ENCODE data around the gene FBXL2.

The FBXL2 gene

DNA sequence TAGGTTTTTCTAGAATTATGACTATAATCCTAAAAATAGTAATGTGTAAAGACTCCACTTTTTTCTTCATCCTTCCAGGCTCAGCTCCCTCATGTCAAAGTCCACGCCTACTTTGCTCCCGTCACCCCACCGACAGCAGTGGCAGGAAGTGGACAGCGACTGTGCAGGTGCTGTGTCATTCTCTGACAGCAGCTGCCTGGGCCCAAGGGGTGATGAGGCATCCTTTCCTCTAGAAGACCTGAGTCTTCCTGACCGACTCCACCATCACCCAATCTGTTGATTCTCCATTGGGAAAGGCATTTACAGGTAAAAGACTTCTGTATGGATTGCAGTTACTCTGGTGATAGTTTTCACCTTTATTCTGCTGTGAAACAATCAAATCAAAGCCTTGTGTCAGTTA, 108.2 kb downstream of the FBXL2 start:
- ATAC-seq, result no peak
- no peak for TF ChIP-seq PPARA (CRISPR knock-in tag; IDR thresholded peaks at IDR 0.05; ENCODE audit: borderline replicate concordance)
- no peak for TF ChIP-seq ESRRG (CRISPR knock-in tag; IDR thresholded peaks at IDR 0.05)
- no peak for TF ChIP-seq ZFP3 (CRISPR knock-in tag; IDR thresholded peaks at IDR 0.05)
- TF ChIP-seq, protein P1, sequence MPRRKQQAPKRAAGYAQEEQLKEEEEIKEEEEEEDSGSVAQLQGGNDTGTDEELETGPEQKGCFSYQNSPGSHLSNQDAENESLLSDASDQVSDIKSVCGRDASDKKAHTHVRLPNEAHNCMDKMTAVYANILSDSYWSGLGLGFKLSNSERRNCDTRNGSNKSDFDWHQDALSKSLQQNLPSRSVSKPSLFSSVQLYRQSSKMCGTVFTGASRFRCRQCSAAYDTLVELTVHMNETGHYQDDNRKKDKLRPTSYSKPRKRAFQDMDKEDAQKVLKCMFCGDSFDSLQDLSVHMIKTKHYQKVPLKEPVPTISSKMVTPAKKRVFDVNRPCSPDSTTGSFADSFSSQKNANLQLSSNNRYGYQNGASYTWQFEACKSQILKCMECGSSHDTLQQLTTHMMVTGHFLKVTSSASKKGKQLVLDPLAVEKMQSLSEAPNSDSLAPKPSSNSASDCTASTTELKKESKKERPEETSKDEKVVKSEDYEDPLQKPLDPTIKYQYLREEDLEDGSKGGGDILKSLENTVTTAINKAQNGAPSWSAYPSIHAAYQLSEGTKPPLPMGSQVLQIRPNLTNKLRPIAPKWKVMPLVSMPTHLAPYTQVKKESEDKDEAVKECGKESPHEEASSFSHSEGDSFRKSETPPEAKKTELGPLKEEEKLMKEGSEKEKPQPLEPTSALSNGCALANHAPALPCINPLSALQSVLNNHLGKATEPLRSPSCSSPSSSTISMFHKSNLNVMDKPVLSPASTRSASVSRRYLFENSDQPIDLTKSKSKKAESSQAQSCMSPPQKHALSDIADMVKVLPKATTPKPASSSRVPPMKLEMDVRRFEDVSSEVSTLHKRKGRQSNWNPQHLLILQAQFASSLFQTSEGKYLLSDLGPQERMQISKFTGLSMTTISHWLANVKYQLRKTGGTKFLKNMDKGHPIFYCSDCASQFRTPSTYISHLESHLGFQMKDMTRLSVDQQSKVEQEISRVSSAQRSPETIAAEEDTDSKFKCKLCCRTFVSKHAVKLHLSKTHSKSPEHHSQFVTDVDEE (CRISPR knock-in tag; IDR thresholded peaks at IDR 0.05), result no peak
- no peak for TF ChIP-seq ZNF8 (CRISPR knock-in tag; IDR thresholded peaks at IDR 0.05)
- TF ChIP-seq, protein P2, sequence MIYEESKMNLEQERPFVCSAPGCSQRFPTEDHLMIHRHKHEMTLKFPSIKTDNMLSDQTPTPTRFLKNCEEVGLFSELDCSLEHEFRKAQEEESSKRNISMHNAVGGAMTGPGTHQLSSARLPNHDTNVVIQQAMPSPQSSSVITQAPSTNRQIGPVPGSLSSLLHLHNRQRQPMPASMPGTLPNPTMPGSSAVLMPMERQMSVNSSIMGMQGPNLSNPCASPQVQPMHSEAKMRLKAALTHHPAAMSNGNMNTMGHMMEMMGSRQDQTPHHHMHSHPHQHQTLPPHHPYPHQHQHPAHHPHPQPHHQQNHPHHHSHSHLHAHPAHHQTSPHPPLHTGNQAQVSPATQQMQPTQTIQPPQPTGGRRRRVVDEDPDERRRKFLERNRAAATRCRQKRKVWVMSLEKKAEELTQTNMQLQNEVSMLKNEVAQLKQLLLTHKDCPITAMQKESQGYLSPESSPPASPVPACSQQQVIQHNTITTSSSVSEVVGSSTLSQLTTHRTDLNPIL (CRISPR knock-in tag; IDR thresholded peaks at IDR 0.05; ENCODE audit: low read depth), result no peak
- no peak for TF ChIP-seq TCF4 (CRISPR knock-in tag; IDR thresholded peaks at IDR 0.05; ENCODE audit: borderline replicate concordance)
- TF ChIP-seq ZC3H10 (CRISPR knock-in tag; IDR thresholded peaks at IDR 0.05), result no peak
- TF ChIP-seq BACH2 (CRISPR knock-in tag; IDR thresholded peaks at IDR 0.05; ENCODE audit: borderline replicate concordance), result no peak
- TF ChIP-seq ZNF70 (CRISPR knock-in tag; IDR thresholded peaks at IDR 0.05), result no peak
- TF ChIP-seq RARB (CRISPR knock-in tag; IDR thresholded peaks at IDR 0.05), result no peak
- no peak for TF ChIP-seq ARNTL (CRISPR knock-in tag; IDR thresholded peaks at IDR 0.05; ENCODE audit: borderline replicate concordance, low read depth)
- TF ChIP-seq ZFP30 (CRISPR knock-in tag; IDR thresholded peaks at IDR 0.05), result no peak
- TF ChIP-seq, protein P3, sequence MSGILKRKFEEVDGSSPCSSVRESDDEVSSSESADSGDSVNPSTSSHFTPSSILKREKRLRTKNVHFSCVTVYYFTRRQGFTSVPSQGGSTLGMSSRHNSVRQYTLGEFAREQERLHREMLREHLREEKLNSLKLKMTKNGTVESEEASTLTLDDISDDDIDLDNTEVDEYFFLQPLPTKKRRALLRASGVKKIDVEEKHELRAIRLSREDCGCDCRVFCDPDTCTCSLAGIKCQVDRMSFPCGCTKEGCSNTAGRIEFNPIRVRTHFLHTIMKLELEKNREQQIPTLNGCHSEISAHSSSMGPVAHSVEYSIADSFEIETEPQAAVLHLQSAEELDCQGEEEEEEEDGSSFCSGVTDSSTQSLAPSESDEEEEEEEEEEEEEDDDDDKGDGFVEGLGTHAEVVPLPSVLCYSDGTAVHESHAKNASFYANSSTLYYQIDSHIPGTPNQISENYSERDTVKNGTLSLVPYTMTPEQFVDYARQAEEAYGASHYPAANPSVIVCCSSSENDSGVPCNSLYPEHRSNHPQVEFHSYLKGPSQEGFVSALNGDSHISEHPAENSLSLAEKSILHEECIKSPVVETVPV (CRISPR knock-in tag; IDR thresholded peaks at IDR 0.05), result no peak

DNA sequence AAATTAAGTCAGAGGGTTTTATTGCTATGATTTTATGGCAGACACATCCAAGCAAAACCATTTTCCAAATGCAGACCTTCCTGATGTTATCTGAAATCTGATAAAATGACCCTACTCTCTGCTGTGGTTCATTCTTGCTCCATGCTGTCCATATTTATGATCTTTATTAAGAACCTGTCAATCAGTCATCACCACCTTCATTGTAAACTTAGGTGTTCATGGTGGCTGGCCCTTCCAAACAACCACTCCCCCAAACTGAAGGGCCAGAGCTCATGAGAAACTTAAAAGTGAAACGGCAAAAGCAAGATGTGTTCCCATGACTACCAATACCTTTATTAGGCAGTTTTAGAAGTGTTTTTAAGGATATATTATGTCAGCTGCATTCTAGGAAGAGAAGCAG, 109.4 kb downstream of the FBXL2 start:
- ATAC-seq, result no peak
- TF ChIP-seq BACH2 (CRISPR knock-in tag; IDR thresholded peaks at IDR 0.05; ENCODE audit: borderline replicate concordance) (no peak), OSR1 (CRISPR knock-in tag; IDR thresholded peaks at IDR 0.05) (no peak), ZNF8 (CRISPR knock-in tag; IDR thresholded peaks at IDR 0.05) (no peak), CSDC2 (CRISPR knock-in tag; IDR thresholded peaks at IDR 0.05) (no peak), ISL1 (CRISPR knock-in tag; IDR thresholded peaks at IDR 0.05) (no peak), ZNF70 (CRISPR knock-in tag; IDR thresholded peaks at IDR 0.05) (no peak), ARNTL (CRISPR knock-in tag; IDR thresholded peaks at IDR 0.05; ENCODE audit: borderline replicate concordance, low read depth) (no peak), TCF4 (CRISPR knock-in tag; IDR thresholded peaks at IDR 0.05; ENCODE audit: borderline replicate concordance) (no peak), ZFP3 (CRISPR knock-in tag; IDR thresholded peaks at IDR 0.05) (no peak), PPARA (CRISPR knock-in tag; IDR thresholded peaks at IDR 0.05; ENCODE audit: borderline replicate concordance) (no peak), GLIS3 (CRISPR knock-in tag; IDR thresholded peaks at IDR 0.05) (no peak)
- TF ChIP-seq, protein P1 (CRISPR knock-in tag; IDR thresholded peaks at IDR 0.05), result no peak
- TF ChIP-seq, protein P2 (CRISPR knock-in tag; IDR thresholded peaks at IDR 0.05; ENCODE audit: low read depth), result no peak
- TF ChIP-seq, protein P4, sequence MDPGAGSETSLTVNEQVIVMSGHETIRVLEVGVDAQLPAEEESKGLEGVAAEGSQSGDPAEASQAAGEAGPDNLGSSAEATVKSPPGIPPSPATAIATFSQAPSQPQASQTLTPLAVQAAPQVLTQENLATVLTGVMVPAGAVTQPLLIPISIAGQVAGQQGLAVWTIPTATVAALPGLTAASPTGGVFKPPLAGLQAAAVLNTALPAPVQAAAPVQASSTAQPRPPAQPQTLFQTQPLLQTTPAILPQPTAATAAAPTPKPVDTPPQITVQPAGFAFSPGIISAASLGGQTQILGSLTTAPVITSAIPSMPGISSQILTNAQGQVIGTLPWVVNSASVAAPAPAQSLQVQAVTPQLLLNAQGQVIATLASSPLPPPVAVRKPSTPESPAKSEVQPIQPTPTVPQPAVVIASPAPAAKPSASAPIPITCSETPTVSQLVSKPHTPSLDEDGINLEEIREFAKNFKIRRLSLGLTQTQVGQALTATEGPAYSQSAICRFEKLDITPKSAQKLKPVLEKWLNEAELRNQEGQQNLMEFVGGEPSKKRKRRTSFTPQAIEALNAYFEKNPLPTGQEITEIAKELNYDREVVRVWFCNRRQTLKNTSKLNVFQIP (CRISPR knock-in tag; IDR thresholded peaks at IDR 0.05; ENCODE audit: borderline replicate concordance, low read depth), result no peak
- TF ChIP-seq, protein P5, sequence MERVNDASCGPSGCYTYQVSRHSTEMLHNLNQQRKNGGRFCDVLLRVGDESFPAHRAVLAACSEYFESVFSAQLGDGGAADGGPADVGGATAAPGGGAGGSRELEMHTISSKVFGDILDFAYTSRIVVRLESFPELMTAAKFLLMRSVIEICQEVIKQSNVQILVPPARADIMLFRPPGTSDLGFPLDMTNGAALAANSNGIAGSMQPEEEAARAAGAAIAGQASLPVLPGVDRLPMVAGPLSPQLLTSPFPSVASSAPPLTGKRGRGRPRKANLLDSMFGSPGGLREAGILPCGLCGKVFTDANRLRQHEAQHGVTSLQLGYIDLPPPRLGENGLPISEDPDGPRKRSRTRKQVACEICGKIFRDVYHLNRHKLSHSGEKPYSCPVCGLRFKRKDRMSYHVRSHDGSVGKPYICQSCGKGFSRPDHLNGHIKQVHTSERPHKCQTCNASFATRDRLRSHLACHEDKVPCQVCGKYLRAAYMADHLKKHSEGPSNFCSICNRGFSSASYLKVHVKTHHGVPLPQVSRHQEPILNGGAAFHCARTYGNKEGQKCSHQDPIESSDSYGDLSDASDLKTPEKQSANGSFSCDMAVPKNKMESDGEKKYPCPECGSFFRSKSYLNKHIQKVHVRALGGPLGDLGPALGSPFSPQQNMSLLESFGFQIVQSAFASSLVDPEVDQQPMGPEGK (CRISPR knock-in tag; IDR thresholded peaks at IDR 0.05; ENCODE audit: borderline replicate concordance), result no peak
